ENCODE measurements around the gene AATF.

- TF ChIP-seq CTCF (conservative IDR thresholded peaks at IDR 0.05) (no peak), ZFX (IDR thresholded peaks at IDR 0.05) (no peak)
Measured at GRCh38 chr17:36940313-36941264, 8.2 kb upstream of the AATF start.

All from C4-2B (cell line).